NCI-H226 (cell line): ENCODE data around the gene BTBD9.

Source experiments
- DNase-seq: peaks from one replicate; pipeline ENCODE4 v3.0.0-alpha.2; 2015

BTBD9 gene

GRCh38 chr6:38272222-38272621 is 367.5 kb downstream of the BTBD9 start:
- no peak for DNase-seq

- DNase-seq = no peak
These were observed 368.6 kb downstream of the BTBD9 start for GRCh38 chr6:38271081-38271480.

- no peak for DNase-seq
These were observed 369.4 kb downstream of the BTBD9 start for GRCh38 chr6:38270367-38270766.

GRCh38 chr6:38269461-38270172 is 370.1 kb downstream of the BTBD9 start:
- no peak for DNase-seq

GRCh38 chr6:38268342-38268741 is 371.4 kb downstream of the BTBD9 start:
- DNase-seq = no peak

GRCh38 chr6:38266921-38267354 is 372.8 kb downstream of the BTBD9 start:
- DNase-seq = no peak

- DNase-seq = no peak
These were observed 375.1 kb downstream of the BTBD9 start for GRCh38 chr6:38264605-38265004.

GRCh38 chr6:38262609-38263008 is 377.1 kb downstream of the BTBD9 start:
- DNase-seq = no peak

GRCh38 chr6:38262026-38262425 is 377.7 kb downstream of the BTBD9 start:
- peak; percentile 77 for DNase-seq

GRCh38 chr6:38261626-38262025 is 378.1 kb downstream of the BTBD9 start:
- DNase-seq = no peak

- peak; percentile 25 for DNase-seq
These were observed 380.0 kb downstream of the BTBD9 start for GRCh38 chr6:38259736-38260135.

- DNase-seq = peak; percentile 57
These were observed 391.1 kb downstream of the BTBD9 start for GRCh38 chr6:38248500-38249234.

- DNase-seq = no peak
These were observed 394.4 kb downstream of the BTBD9 start for GRCh38 chr6:38245295-38245694.

- DNase-seq = no peak
These were observed 394.9 kb downstream of the BTBD9 start for GRCh38 chr6:38244869-38245268.

- DNase-seq = peak; percentile 58
These were observed 398.4 kb downstream of the BTBD9 start for GRCh38 chr6:38241200-38241871.

GRCh38 chr6:38239719-38240451 is 399.8 kb downstream of the BTBD9 start:
- DNase-seq = peak; percentile 78

GRCh38 chr6:38236631-38237030 is 403.1 kb downstream of the BTBD9 start:
- no peak for DNase-seq

GRCh38 chr6:38234934-38235682 is 404.6 kb downstream of the BTBD9 start:
- DNase-seq = no peak

GRCh38 chr6:38234141-38234540 is 405.6 kb downstream of the BTBD9 start:
- no peak for DNase-seq

GRCh38 chr6:38233161-38233791 is 406.5 kb downstream of the BTBD9 start:
- DNase-seq = no peak

- DNase-seq = no peak
These were observed 414.0 kb downstream of the BTBD9 start for GRCh38 chr6:38225766-38226165.

GRCh38 chr6:38221251-38221650 is 418.5 kb downstream of the BTBD9 start:
- no peak for DNase-seq
